ENCODE measurements around the gene ELL.

Gene ELL

DNA sequence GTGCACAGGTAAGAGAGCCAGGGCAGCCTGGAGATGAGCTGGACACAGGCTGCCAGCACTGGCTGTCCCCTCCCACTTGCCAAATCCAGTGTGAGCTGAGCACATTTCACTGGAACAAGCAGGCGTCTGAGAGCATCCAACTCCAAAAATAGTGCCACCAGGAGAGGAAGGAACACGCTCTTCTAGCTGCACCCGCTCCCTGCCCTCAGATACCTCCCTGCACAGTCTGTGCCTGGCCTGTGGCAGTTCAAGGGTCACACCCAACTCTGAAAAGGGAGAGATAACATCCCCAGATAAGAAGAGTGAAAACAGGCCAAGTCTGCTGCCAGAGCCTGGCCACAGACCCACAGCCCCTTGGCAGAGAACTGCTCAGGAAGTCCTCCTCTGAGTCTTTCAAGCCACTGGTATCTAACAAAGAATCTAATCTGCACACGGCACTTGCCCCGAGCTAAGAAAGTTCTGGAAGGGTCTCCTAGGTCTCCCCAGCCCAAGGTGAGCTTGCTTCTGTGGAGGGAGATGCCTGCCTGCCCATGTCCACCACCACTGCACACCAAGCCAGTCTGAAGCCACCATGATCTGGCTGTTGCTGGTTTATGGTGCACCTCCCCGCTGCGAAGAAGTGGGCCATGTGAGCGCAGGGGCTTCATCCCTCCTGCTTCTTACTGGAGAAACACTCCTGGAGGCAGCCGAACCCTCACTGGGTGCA lies 14.7 kb downstream of the ELL start:
- peak overlapping the region; percentile 84 for H3K4me2 ChIP-seq
- H3K4me1 ChIP-seq: peaks cover 78% of the 10 kb centered on the region
- TF ChIP-seq Cebpa-rat (IDR thresholded peaks at IDR 0.05): no peak
- no peaks in the 10 kb centered on the region for H3K9me3 ChIP-seq
- H3K27ac ChIP-seq: peak overlapping the region; percentile 70
- H4K20me1 ChIP-seq: peaks cover 100% of the 10 kb centered on the region
- H3K4me3 ChIP-seq: no peak overlapping the region
- H3K36me3 ChIP-seq: peaks cover 7% of the 10 kb centered on the region; the same call in 1 of the 2 replicates
- no peaks in the 10 kb centered on the region for H3K27me3 ChIP-seq
- peak overlapping the region; percentile 53 for H3K9ac ChIP-seq

DNA sequence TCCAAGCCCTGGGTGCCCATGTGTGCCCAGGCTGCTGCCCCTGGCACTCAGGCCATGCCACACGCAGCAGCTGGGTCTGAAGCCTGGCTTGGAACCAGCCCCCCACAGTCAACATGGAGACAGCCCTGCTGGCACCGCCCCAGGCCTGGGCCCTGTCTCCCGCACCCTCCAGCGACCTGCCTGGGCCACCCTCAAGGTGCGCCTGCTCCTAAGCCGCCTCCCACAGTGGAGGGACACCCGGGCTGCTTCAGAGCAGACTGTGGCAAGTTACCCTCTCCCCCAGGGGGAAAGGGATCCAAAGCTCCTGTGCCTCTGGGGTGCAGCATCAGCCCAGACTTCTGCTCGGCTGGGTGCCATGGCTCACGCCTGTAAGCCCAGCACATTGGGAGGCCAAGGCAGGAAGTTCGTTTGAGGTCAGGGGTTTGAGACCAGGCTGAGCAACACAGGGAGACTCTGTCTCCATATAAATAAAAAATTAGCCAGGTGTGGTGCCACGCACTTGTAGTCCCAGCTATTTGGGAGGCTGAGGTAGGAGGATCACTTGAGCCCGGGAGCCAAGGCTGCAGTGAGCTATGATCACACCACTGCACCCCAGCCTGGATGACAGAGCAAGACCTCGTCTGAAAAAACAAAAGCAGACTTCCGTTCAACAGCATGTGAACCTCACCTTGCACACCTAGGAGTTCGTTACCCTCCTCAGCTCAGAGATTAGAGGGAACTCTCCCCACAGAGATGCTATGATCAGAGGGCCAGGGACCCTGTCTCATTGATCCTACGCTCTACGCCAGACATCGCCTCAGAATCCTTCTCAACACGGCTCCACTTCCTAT lies 15.6 kb downstream of the ELL start:
- peak overlapping the region; percentile 70 for H3K27ac ChIP-seq
- peak overlapping the region; percentile 84 for H3K4me2 ChIP-seq
- H4K20me1 ChIP-seq: peaks cover 100% of the 10 kb centered on the region

DNA sequence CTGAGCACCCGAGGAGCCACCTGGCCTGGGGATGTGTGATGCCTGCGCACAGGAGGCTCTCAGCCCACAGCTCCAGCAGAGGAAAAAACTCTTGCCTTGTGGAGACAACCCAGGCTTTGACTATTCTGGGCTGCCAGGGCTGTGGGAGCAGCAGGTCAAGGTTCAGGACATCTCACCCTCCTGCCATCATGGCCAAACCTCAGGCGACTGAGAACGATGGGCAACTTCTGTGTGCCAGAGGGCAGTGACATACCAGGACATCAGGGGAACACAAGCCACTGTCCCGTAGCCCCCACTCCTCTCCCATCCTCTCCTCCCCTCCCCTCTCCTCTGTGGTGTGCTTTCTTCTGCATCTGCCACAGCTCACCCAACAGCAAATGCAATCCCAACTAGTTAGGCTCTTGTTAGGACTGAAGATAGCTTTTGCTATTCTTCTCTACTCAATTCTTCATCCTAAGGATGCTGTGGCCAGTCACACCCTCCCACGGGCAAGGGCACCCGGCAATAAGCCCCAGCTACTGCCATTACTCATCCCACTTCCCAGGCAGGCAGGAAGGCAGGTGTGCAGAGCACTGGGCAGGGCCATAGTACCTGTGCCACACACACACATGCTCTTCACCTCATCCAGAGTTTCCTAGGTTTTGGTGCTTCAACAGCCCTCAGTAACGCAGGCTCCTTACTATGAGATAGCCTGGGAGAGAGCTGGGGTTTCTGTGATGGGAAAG lies 16.8 kb downstream of the ELL start:
- H4K20me1 ChIP-seq: peaks cover 100% of the 10 kb centered on the region
- peaks cover 95% of the 10 kb centered on the region for H3K4me1 ChIP-seq
- H3K27me3 ChIP-seq: no peaks in the 10 kb centered on the region
- peak overlapping the region; percentile 84 for H3K4me2 ChIP-seq
- no peaks in the 10 kb centered on the region for H3K9me3 ChIP-seq
- no peak for TF ChIP-seq Cebpa-rat (IDR thresholded peaks at IDR 0.05)
- H3K9ac ChIP-seq: peak overlapping the region; percentile 23; the same call in 1 of the 2 replicates
- no peak overlapping the region for H3K4me3 ChIP-seq
- H3K36me3 ChIP-seq: peaks cover 7% of the 10 kb centered on the region; the same call in 1 of the 2 replicates
- 0 out of 2 replicates have a peak overlapping the region, but pooled peaks have one; percentile 70 for H3K27ac ChIP-seq

More for the DNA sequence above, 15.6 kb downstream of the ELL start:
- peaks cover 7% of the 10 kb centered on the region; the same call in 1 of the 2 replicates for H3K36me3 ChIP-seq
- H3K27me3 ChIP-seq: no peaks in the 10 kb centered on the region
- peak overlapping the region; percentile 55 for H3K9ac ChIP-seq
- no peak overlapping the region for H3K4me3 ChIP-seq
- H3K4me1 ChIP-seq: peaks cover 87% of the 10 kb centered on the region
- no peaks in the 10 kb centered on the region for H3K9me3 ChIP-seq
- TF ChIP-seq Cebpa-rat (IDR thresholded peaks at IDR 0.05): no peak

DNA sequence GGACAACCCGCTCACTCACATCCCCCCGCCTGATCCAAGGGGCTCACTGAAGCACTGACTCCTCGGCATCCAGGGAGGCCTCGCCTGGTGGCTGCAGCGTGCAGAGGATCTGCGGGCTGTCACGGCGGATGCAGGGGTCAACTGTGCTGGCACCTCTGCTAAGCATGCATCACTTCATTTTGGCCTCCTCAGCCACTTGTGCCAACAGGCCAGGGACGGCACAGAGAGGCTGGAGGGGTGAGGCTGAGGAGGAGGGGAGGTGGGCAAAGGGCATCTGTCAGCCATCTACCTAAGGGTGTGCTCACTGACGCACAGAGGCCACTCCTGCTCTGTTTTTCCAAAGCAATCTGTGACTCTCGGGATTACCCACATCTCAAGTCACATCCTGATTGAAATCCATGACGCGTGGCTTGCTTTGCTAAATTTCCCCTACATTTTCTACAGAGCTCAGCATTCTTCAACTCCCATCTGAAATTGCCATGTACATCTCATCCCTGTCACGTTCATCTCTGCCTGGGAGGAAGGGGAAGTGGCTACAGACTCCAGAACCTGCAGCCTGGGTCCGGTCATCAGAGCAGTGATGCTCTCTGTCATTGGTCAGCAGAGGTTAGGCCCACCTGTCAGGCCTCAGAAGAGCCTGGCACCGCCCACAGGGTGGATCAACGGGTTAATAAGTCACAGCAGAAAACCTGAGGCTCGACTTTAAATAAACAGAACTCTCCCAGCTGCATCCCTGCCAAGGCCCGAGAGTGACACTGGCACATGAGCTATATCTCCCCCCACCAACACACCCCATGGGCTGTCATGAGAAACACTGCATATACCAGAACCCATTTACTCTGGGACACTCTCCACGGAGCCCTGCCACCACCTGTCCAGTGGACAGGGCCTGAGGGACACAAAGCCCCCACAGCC lies 17.6 kb downstream of the ELL start:
- H3K9me3 ChIP-seq: no peaks in the 10 kb centered on the region
- H3K27me3 ChIP-seq: no peaks in the 10 kb centered on the region
- peaks cover 100% of the 10 kb centered on the region for H4K20me1 ChIP-seq
- H3K4me3 ChIP-seq: no peak overlapping the region
- peak overlapping the region; percentile 56; the same call in 1 of the 2 replicates for H3K27ac ChIP-seq
- peaks cover 97% of the 10 kb centered on the region for H3K4me1 ChIP-seq
- 0 out of 2 replicates have a peak overlapping the region, but pooled peaks have one; percentile 23 for H3K9ac ChIP-seq
- H3K4me2 ChIP-seq: peak overlapping the region; percentile 84
- peaks cover 7% of the 10 kb centered on the region; the same call in 1 of the 2 replicates for H3K36me3 ChIP-seq
- TF ChIP-seq Cebpa-rat (IDR thresholded peaks at IDR 0.05): no peak

DNA sequence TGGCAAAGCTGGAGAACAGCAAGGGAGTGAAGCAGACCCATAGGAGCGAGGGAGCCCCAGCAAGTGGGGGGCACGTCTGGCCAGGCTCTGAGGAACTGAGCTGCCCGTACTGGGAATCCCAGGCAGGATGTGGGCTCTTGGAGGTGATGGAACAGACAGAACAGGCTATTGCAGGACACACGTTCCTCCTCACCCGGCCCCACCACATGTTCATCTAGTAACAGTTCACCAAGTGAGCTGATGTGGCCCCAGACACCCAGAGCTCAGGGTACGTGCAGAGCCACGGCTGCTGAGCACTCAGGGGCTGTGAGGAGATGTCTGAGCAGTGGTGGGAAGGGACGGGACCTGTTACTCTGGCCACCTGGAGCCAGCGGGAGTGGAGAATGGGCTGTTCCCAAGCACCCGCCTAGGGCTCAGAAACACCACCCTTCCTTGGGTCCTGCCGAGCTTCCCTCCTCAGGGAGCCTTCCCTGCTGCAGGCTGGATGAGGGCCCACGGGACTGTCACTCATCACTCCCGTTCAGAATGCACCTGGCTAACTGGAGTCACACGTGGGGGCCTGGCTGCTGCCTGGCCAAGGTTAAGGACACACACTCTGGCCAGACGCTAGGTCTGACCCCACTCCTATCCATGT lies 18.4 kb downstream of the ELL start:
- Histone ChIP-seq H3K4me2 (peak overlapping the region; percentile 84), H4K20me1 (peaks cover 100% of the 10 kb centered on the region), H3K36me3 (peaks cover 3% of the 10 kb centered on the region; the same call in 1 of the 2 replicates), H3K9me3 (no peaks in the 10 kb centered on the region), H3K4me3 (no peak overlapping the region), H3K27ac (peak overlapping the region; percentile 56; the same call in 1 of the 2 replicates), H3K4me1 (peaks cover 100% of the 10 kb centered on the region), H3K9ac (peak overlapping the region; percentile 16; the same call in 1 of the 2 replicates), H3K27me3 (no peaks in the 10 kb centered on the region)
- no peak for TF ChIP-seq Cebpa-rat (IDR thresholded peaks at IDR 0.05)

DNA sequence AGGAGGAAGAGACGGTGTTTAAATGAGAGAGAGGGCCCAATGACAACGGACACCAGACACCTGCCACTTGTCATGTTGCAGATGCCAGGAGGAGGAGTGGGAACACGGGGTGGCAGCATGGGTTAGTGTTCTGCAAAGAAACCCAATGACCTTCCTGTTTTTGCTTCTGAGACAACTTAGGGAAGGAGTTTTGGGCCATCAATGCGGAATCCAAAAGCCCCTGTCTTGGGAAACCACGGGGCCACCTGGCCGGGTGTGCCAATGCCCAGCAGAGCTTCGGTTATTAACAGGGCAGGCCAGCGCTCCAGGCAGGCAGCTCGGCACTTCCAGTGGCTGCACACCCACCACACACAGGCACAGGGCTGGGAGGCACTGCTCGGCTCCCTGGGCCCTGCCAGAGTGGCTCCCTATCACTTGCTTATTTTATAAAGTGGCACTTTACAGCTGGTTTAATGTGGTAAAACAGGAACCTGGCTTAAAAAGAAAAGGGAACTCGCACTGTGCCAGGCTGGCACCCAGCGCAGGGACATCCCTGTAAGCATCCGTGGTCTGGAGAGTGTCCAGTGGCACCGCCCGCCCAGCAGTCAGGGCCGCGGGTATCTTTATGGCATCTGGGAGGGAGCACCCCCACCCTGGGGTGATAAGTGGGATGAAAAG lies 19.1 kb downstream of the ELL start:
- Histone ChIP-seq H3K4me3 (no peak overlapping the region), H3K4me1 (peaks cover 100% of the 10 kb centered on the region), H3K36me3 (no peaks in the 10 kb centered on the region), H3K9ac (peak overlapping the region; percentile 16; the same call in 1 of the 2 replicates), H3K9me3 (no peaks in the 10 kb centered on the region), H4K20me1 (peaks cover 100% of the 10 kb centered on the region), H3K27me3 (no peaks in the 10 kb centered on the region), H3K4me2 (peak overlapping the region; percentile 84), H3K27ac (peak overlapping the region; percentile 16; the same call in 1 of the 2 replicates)
- TF ChIP-seq Cebpa-rat (IDR thresholded peaks at IDR 0.05): no peak

DNA sequence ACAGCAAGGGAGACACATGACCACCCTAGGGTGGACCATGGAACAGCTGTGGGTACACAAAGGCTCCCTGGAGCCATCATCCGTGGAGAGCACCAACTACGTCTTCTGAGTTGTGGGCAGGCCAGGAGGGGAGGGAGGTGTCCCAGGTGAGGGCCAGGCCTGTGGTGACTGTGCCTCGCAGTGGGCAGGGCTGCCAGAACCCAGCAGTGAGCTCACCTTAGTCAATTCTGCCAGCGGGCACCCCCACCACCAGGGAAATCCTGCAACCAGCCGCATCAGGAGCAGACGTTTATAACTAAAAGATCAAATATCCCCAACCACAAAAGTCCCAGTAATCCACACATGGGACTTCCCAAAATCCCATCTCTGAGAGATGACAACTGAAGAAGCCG lies 19.6 kb downstream of the ELL start:
- peak overlapping the region; percentile 32 for H3K27ac ChIP-seq
- H3K4me2 ChIP-seq: peak overlapping the region; percentile 84
- peaks cover 100% of the 10 kb centered on the region for H4K20me1 ChIP-seq
- H3K4me1 ChIP-seq: peaks cover 100% of the 10 kb centered on the region
- no peaks in the 10 kb centered on the region for H3K36me3 ChIP-seq
- no peaks in the 10 kb centered on the region for H3K9me3 ChIP-seq
- no peak for TF ChIP-seq Cebpa-rat (IDR thresholded peaks at IDR 0.05)
- H3K27me3 ChIP-seq: no peaks in the 10 kb centered on the region
- peak overlapping the region; percentile 39 for H3K9ac ChIP-seq
- no peak overlapping the region for H3K4me3 ChIP-seq

DNA sequence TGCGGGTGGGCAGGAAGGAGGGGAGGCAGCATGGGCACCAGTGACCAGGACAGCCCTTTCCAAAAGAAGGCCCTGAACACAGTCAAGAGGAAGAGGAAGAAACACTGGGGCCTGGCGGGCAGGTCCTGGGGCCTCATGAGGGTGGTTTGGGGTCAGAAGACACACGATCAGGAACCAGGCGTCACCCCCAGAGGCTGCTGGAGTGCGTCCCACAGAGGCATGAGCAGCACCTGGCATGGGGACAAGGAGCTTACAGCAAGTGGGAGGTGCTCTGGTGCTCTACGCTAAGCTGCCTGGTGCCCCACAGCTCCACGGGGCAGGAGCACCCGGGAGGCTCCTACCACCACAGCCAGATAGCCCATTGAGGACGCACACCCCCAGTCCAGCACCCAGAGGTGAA lies 20.0 kb downstream of the ELL start:
- Histone ChIP-seq H3K36me3 (no peaks in the 10 kb centered on the region), H4K20me1 (peaks cover 100% of the 10 kb centered on the region), H3K4me2 (peak overlapping the region; percentile 84), H3K27me3 (no peaks in the 10 kb centered on the region), H3K9me3 (no peaks in the 10 kb centered on the region), H3K4me1 (peaks cover 100% of the 10 kb centered on the region), H3K4me3 (no peak overlapping the region), H3K27ac (peak overlapping the region; percentile 32), H3K9ac (peak overlapping the region; percentile 39)
- no peak for TF ChIP-seq Cebpa-rat (IDR thresholded peaks at IDR 0.05)
